Measurements from ENCODE around the gene NRM. TPM values are rescaled to one million over a fixed set of nuclear protein-coding genes. Genes with fewer than 3 reads are reported as not detected.

NRM gene
- total and polyA plus RNA-seq, 2 of the 13 experiments (the other 11 are each of a cell fraction or from before 2014, with no cell fraction given): 12.5 to 16.0 TPM

DNA sequence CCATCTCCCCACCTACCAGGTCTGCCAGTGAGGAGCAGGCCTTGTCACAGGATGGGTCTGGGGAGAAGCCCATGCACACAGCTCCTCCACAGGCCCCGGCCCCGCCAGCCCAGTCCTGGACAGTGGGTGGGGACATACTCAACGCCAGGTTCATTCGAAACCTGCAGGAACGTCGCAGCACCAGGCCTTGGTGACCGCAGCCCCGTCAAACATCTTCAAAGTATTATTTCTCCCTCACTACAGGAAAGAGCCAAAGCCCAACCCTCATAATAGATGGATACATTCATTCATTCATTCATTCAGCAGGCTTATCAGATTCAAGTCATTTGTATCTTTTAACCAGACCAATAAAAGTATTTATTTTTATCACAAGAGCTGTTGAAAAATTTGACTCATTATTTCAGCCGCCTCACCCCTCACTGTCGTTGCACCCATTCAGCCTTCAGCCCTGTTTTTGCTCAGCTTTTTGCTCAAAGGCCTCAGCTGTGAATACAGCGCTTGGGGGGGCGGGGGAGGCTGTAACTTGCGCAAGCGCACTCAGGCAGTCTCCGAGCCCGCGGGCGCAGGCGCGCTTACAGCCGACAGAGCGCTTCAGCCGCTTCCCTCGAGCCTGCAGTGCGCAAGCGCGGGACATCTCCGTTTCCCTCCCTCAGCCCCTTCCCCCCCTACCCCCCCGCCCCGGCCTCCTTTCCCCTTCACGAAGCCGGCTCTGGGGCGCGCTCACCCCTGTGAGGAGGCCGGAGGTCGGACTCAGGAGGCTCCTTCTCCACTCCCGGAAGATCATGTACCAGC is 44.1 kb downstream of the NRM start, which contains the start of gene C6orf136 (continued):
- TF ChIP-seq ZNF24 (IDR thresholded peaks at IDR 0.05) (peak; percentile 82; the same call in 1 of the 2 replicates), ASH2L (IDR thresholded peaks at IDR 0.05; ENCODE audit: insufficient read length, low read depth, low read length) (no peak), SAP130 (CRISPR knock-in tag; IDR thresholded peaks at IDR 0.05; ENCODE audit: low read depth) (no peak), ZNF276 (CRISPR knock-in tag; IDR thresholded peaks at IDR 0.05; ENCODE audit: low read depth) (no peak), ZNF101 (CRISPR knock-in tag; IDR thresholded peaks at IDR 0.05; ENCODE audit: borderline replicate concordance, low read depth) (no peak), ZNF75D (CRISPR knock-in tag; IDR thresholded peaks at IDR 0.05; ENCODE audit: borderline replicate concordance) (no peak), HDAC1 (CRISPR knock-in tag; IDR thresholded peaks at IDR 0.05) (no peak), HHEX (CRISPR knock-in tag; IDR thresholded peaks at IDR 0.05) (no peak), TAF15 (IDR thresholded peaks at IDR 0.05; ENCODE audit: low read depth, low read length, poor library complexity, severe bottlenecking) (no peak), MLXIP (CRISPR knock-in tag; IDR thresholded peaks at IDR 0.05; ENCODE audit: borderline replicate concordance) (no peak), POLR2AphosphoS5 (IDR thresholded peaks at IDR 0.05; ENCODE audit: low read depth, low read length) (no peak), AFF4 (CRISPR knock-in tag; IDR thresholded peaks at IDR 0.05) (no peak), NFKB2 (CRISPR knock-in tag; IDR thresholded peaks at IDR 0.05; ENCODE audit: borderline replicate concordance) (no peak), ZNF275 (CRISPR knock-in tag; IDR thresholded peaks at IDR 0.05; ENCODE audit: borderline replicate concordance) (no peak)
- TF ChIP-seq, protein P1, sequence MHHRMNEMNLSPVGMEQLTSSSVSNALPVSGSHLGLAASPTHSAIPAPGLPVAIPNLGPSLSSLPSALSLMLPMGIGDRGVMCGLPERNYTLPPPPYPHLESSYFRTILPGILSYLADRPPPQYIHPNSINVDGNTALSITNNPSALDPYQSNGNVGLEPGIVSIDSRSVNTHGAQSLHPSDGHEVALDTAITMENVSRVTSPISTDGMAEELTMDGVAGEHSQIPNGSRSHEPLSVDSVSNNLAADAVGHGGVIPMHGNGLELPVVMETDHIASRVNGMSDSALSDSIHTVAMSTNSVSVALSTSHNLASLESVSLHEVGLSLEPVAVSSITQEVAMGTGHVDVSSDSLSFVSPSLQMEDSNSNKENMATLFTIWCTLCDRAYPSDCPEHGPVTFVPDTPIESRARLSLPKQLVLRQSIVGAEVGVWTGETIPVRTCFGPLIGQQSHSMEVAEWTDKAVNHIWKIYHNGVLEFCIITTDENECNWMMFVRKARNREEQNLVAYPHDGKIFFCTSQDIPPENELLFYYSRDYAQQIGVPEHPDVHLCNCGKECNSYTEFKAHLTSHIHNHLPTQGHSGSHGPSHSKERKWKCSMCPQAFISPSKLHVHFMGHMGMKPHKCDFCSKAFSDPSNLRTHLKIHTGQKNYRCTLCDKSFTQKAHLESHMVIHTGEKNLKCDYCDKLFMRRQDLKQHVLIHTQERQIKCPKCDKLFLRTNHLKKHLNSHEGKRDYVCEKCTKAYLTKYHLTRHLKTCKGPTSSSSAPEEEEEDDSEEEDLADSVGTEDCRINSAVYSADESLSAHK (CRISPR knock-in tag; IDR thresholded peaks at IDR 0.05; ENCODE audit: borderline replicate concordance): no peak

All from HepG2 (cell line).